ENCODE data around the gene FAR2. TPM values are rescaled to one million over a fixed set of nuclear protein-coding genes. Genes with fewer than 3 reads are reported as not detected.

FAR2 gene
- total RNA-seq, 1 experiment from 2014 or later, result 11.0 TPM

- H2AFZ ChIP-seq, result no peak overlapping the region
- ChIA-PET CTCF (no interaction called here), POLR2A (ENCODE audit: unreplicated experiment) (no interaction called here)
- H3K4me1 ChIP-seq (replicated peaks; ENCODE audit: insufficient read depth), result no peaks in the 10 kb centered on the region
- no peak for TF ChIP-seq EZH2 (IDR thresholded peaks at IDR 0.05; ENCODE audit: low read depth)
- no peak for TF ChIP-seq CTCF (conservative IDR thresholded peaks at IDR 0.05)
- H3K9me2 ChIP-seq (ENCODE audit: insufficient read depth), result no peaks in the 10 kb centered on the region
- DNase-seq, result no peak
- no peaks in the 10 kb centered on the region for H3K36me3 ChIP-seq (ENCODE audit: low read depth)
- H3K79me2 ChIP-seq (ENCODE audit: low read depth), result no peaks in the 10 kb centered on the region
- no TSS peak for BruUV-seq (replicated peaks)
- intact Hi-C loops (cut with micrococcal nuclease; ENCODE audit: unreplicated experiment), result no loop called here
- no peaks in the 10 kb centered on the region for H3K27me3 ChIP-seq (ENCODE audit: insufficient read depth, low read depth)
- H3K4me2 ChIP-seq, result no peak overlapping the region
- no peak overlapping the region for H3K27ac ChIP-seq
- H3F3A ChIP-seq (ENCODE audit: insufficient read depth, low read depth), result no peaks in the 10 kb centered on the region
- no peaks in the 10 kb centered on the region for H3K9me3 ChIP-seq (ENCODE audit: insufficient read depth, low read depth)
- no peak overlapping the region for H3K4me3 ChIP-seq
- no peaks in the 10 kb centered on the region for H4K20me1 ChIP-seq (ENCODE audit: insufficient read depth)
These were observed 155.3 kb downstream of the FAR2 start for GRCh38 chr12:29304388-29304787.

- no peak overlapping the region for H3K27ac ChIP-seq
- H2AFZ ChIP-seq, result no peak overlapping the region
- TF ChIP-seq EZH2 (IDR thresholded peaks at IDR 0.05; ENCODE audit: low read depth) (no peak), CTCF (conservative IDR thresholded peaks at IDR 0.05) (no peak)
- no peaks in the 10 kb centered on the region for H3F3A ChIP-seq (ENCODE audit: insufficient read depth, low read depth)
- H3K9me2 ChIP-seq (ENCODE audit: insufficient read depth), result no peaks in the 10 kb centered on the region
- no peaks in the 10 kb centered on the region for H3K9me3 ChIP-seq (ENCODE audit: insufficient read depth, low read depth)
- BruUV-seq (replicated peaks), result no TSS peak
- POLR2A ChIA-PET (ENCODE audit: unreplicated experiment), result interaction anchor here (0.6 kb wide), 1 partner anchor 1577 kb away, joined by 4 read pairs; no protein-coding TSS in a partner anchor
- intact Hi-C loops (cut with micrococcal nuclease; ENCODE audit: unreplicated experiment), result loop anchor here (5.0 kb wide), 1 partner anchor 1501 kb away; no protein-coding TSS in a partner anchor
- CTCF ChIA-PET, result no interaction called here
- H3K4me1 ChIP-seq (replicated peaks; ENCODE audit: insufficient read depth), result no peaks in the 10 kb centered on the region
- H3K79me2 ChIP-seq (ENCODE audit: low read depth), result no peaks in the 10 kb centered on the region
- H3K27me3 ChIP-seq (ENCODE audit: insufficient read depth, low read depth), result no peaks in the 10 kb centered on the region
- no peaks in the 10 kb centered on the region for H4K20me1 ChIP-seq (ENCODE audit: insufficient read depth)
- no peaks in the 10 kb centered on the region for H3K36me3 ChIP-seq (ENCODE audit: low read depth)
- no peak overlapping the region for H3K4me2 ChIP-seq
- no peak overlapping the region for H3K4me3 ChIP-seq
- no peak for DNase-seq
These were observed 157.2 kb downstream of the FAR2 start for GRCh38 chr12:29306266-29306665.

GRCh38 chr12:29306682-29307081 is 157.6 kb downstream of the FAR2 start:
- Histone ChIP-seq H3K4me1 (replicated peaks; ENCODE audit: insufficient read depth) (no peaks in the 10 kb centered on the region), H3K36me3 (ENCODE audit: low read depth) (no peaks in the 10 kb centered on the region), H3K9me2 (ENCODE audit: insufficient read depth) (no peaks in the 10 kb centered on the region), H3K9me3 (ENCODE audit: insufficient read depth, low read depth) (no peaks in the 10 kb centered on the region), H3K4me3 (no peak overlapping the region), H3K27ac (no peak overlapping the region), H3K4me2 (no peak overlapping the region), H3K27me3 (ENCODE audit: insufficient read depth, low read depth) (no peaks in the 10 kb centered on the region), H3K79me2 (ENCODE audit: low read depth) (no peaks in the 10 kb centered on the region), H2AFZ (no peak overlapping the region), H4K20me1 (ENCODE audit: insufficient read depth) (no peaks in the 10 kb centered on the region), H3F3A (ENCODE audit: insufficient read depth, low read depth) (no peaks in the 10 kb centered on the region)
- POLR2A ChIA-PET (ENCODE audit: unreplicated experiment), result interaction anchor here (0.6 kb wide), 1 partner anchor 1578 kb away, joined by 4 read pairs; no protein-coding TSS in a partner anchor
- no TSS peak for BruUV-seq (replicated peaks)
- DNase-seq, result no peak
- TF ChIP-seq EZH2 (IDR thresholded peaks at IDR 0.05; ENCODE audit: low read depth) (no peak), CTCF (conservative IDR thresholded peaks at IDR 0.05) (no peak)
- intact Hi-C loops (cut with micrococcal nuclease; ENCODE audit: unreplicated experiment), result loop anchor here (5.0 kb wide), 1 partner anchor 1501 kb away; no protein-coding TSS in a partner anchor
- CTCF ChIA-PET, result no interaction called here
